SK-N-SH (cell line): Measurements from ENCODE around the gene DISP1.

Source experiments
- ELF1 ChIP-seq: IDR thresholded peaks from 2 replicates; pipeline ENCODE4 v1.4.0; 2012
- EP300 ChIP-seq, 2 experiments: IDR thresholded peaks; 2 replicates each; pipeline versions ENCODE4 v1.4.0 to v1.6.1; 2012; ENCODE audit warnings: borderline replicate concordance in 1 of 2, low read depth in 1 of 2, low read length in 1 of 2
- EZH2phosphoT487 ChIP-seq: fragments of 200-600 bp; sonication (generic); IDR thresholded peaks from 2 replicates; pipeline ENCODE4 v1.6.1; 2017; ENCODE audit warnings: low read depth, mixed run types, mild to moderate bottlenecking, antibody characterized with exemption, moderate library complexity, borderline replicate concordance
- MEF2A ChIP-seq: IDR thresholded peaks from 2 replicates; pipeline ENCODE4 v1.4.0; 2012; ENCODE audit warnings: low read depth, borderline replicate concordance
- POLR2AphosphoS5 ChIP-seq: IDR thresholded peaks from 2 replicates; pipeline ENCODE4 v1.6.1; 2012; ENCODE audit warnings: low read depth, low read length
- RAD21 ChIP-seq: IDR thresholded peaks from 2 replicates; pipeline ENCODE4 v1.6.1; 2012; ENCODE audit warnings: mild to moderate bottlenecking, low read length
- RFX5 ChIP-seq: IDR thresholded peaks from 2 replicates; pipeline ENCODE4 v1.6.1; 2012; ENCODE audit warnings: mild to moderate bottlenecking, improper control_type of control experiment, low read length
- YY1 ChIP-seq: IDR thresholded peaks from 2 replicates; pipeline ENCODE4 v1.4.0; 2012; ENCODE audit warnings: low read depth, mild to moderate bottlenecking
- TF ChIP-seq, protein P1 (sequence below): fragments of 150-350 bp; IDR thresholded peaks from 2 replicates; pipeline ENCODE4 v1.6.1; 2016; ENCODE audit warnings: mild to moderate bottlenecking, low read depth, low read length
- TF ChIP-seq, protein P2 (sequence below): fragments of 200-600 bp; sonication (generic); IDR thresholded peaks from 2 replicates; pipeline ENCODE4 v1.6.1; 2017; ENCODE audit warnings: antibody characterized with exemption, mild to moderate bottlenecking, moderate library complexity

DNA sequence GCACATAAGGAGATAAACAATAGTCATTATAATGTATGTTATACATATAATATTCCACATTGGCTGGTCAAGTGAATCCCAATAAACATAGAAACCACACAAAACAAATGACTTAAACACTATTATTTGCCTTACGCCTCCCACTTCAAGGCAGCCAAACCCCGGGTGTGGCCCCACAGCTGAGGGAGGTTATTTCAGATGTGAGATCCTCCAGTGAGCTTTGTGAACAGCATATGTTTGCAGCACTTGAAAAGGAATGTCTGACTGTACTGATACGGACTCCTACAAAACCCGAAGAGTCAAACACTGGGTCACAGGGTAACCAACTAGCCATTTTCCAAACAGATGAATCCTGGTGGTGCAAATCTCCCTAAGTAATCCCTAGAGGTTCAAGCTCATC lies 27.1 kb upstream of the DISP1 start:
- TF ChIP-seq EZH2phosphoT487 (no peak), RFX5 (no peak), YY1 (no peak), RAD21 (no peak), EP300 (IDR thresholded peaks at IDR 0.05; ENCODE audit: borderline replicate concordance in 1 of 2, low read depth in 1 of 2, low read length in 1 of 2) (no peak), POLR2AphosphoS5 (no peak), ELF1 (no peak), MEF2A (no peak)
- TF ChIP-seq, protein P1, sequence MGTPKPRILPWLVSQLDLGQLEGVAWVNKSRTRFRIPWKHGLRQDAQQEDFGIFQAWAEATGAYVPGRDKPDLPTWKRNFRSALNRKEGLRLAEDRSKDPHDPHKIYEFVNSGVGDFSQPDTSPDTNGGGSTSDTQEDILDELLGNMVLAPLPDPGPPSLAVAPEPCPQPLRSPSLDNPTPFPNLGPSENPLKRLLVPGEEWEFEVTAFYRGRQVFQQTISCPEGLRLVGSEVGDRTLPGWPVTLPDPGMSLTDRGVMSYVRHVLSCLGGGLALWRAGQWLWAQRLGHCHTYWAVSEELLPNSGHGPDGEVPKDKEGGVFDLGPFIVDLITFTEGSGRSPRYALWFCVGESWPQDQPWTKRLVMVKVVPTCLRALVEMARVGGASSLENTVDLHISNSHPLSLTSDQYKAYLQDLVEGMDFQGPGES, result no peak
- TF ChIP-seq, protein P2, sequence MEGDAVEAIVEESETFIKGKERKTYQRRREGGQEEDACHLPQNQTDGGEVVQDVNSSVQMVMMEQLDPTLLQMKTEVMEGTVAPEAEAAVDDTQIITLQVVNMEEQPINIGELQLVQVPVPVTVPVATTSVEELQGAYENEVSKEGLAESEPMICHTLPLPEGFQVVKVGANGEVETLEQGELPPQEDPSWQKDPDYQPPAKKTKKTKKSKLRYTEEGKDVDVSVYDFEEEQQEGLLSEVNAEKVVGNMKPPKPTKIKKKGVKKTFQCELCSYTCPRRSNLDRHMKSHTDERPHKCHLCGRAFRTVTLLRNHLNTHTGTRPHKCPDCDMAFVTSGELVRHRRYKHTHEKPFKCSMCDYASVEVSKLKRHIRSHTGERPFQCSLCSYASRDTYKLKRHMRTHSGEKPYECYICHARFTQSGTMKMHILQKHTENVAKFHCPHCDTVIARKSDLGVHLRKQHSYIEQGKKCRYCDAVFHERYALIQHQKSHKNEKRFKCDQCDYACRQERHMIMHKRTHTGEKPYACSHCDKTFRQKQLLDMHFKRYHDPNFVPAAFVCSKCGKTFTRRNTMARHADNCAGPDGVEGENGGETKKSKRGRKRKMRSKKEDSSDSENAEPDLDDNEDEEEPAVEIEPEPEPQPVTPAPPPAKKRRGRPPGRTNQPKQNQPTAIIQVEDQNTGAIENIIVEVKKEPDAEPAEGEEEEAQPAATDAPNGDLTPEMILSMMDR, result no peak
